GM12873 (cell line): ENCODE results near the gene VGLL4.

Experiments
- TF ChIP-seq, protein P1 (sequence below): IDR thresholded peaks from 2 replicates; pipeline ENCODE4 v1.5.1; 2012; ENCODE audit warnings: low read depth, mild to moderate bottlenecking, moderate library complexity, low read length, control low read depth; ENCODE audit not compliant: insufficient read depth; ENCODE audit errors: missing control alignments

VGLL4 gene

GRCh38 chr3:11592445-11593298 is 51.0 kb downstream of the VGLL4 start:
- TF ChIP-seq, protein P1, sequence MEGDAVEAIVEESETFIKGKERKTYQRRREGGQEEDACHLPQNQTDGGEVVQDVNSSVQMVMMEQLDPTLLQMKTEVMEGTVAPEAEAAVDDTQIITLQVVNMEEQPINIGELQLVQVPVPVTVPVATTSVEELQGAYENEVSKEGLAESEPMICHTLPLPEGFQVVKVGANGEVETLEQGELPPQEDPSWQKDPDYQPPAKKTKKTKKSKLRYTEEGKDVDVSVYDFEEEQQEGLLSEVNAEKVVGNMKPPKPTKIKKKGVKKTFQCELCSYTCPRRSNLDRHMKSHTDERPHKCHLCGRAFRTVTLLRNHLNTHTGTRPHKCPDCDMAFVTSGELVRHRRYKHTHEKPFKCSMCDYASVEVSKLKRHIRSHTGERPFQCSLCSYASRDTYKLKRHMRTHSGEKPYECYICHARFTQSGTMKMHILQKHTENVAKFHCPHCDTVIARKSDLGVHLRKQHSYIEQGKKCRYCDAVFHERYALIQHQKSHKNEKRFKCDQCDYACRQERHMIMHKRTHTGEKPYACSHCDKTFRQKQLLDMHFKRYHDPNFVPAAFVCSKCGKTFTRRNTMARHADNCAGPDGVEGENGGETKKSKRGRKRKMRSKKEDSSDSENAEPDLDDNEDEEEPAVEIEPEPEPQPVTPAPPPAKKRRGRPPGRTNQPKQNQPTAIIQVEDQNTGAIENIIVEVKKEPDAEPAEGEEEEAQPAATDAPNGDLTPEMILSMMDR: no peak

- TF ChIP-seq, protein P1: no peak
Measured at GRCh38 chr3:11591391-11592282, 52.1 kb downstream of the VGLL4 start.

- TF ChIP-seq, protein P1: no peak
Measured at GRCh38 chr3:11591002-11591355, 52.7 kb downstream of the VGLL4 start.

DNA sequence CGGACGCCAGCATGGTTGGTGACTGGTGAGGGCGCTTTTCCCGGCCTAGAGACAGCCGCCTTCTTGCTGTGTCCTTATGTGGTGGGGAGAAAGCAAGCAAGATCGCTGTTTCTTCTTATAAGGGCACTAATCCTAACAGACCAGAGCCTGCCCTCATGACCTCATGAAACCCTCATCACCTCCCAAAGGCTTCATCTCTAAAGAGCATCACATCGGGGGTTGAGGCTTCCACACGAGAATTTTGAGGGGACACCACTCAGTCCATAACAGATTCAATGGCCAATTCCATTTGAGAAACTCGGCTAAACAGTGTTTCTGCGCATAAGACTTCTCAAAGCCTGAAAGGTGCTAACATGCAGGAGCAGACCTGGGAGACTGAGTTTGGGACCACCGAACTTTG is 54.0 kb downstream of the VGLL4 start:
- TF ChIP-seq, protein P1: no peak

DNA sequence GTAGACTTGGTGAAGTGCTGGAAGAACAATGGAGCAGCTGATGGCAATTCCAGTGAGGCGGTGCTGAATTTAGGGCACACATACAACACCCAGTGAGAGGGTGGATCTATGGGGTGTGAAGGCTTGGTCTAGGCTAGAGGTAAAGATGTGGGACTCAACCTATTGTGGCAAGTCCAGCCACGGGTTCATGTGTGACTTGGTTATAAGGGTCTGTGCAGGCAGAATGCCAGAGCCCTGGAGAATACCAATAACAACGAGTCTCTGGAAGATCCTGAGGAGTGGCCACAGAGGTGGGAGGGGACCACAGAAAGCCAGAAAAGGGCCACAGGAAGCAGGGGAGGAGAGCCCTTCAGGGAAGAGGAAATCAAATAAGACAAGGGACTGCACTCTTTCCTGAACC is 55.0 kb downstream of the VGLL4 start:
- TF ChIP-seq, protein P1: no peak

- TF ChIP-seq, protein P1: no peak
Measured at GRCh38 chr3:11588338-11588737, 55.4 kb downstream of the VGLL4 start.

DNA sequence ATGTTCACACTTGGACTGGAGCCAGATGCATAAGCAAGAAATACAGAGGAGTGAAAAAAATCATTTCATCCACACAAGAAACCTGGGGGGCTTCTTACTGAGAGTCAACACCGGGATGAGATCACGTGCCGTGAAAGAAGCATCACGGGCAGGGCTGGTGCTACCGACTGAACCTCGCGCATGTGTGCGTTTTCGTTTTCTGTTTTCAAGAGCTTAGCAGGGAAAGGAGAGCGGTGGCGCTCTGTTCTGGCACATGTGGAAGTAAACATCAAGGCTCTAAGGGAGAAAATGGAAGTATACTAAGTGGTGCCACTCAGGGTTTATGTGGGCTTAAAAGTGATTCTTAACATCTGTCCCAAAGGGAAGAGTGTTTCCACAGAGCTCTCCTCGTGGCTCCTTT is 55.9 kb downstream of the VGLL4 start:
- TF ChIP-seq, protein P1: no peak
